ENCODE results near the gene HOXA9. TPM values are rescaled to one million over a fixed set of nuclear protein-coding genes. Genes with fewer than 3 reads are reported as not detected.
A peak's percentile ranks its signal among the peaks of the same experiment; 100 is the strongest.

HOXA9 gene
- total RNA-seq, 8 experiments from 2014 or later = 1.3 to 95.2 (median 2.5) TPM

GRCh38 chr7:27162561-27163287, 2.6 kb downstream of the HOXA9 start:
- Histone ChIP-seq H3K4me3 (no peak overlapping the region), H3K27ac (no peak overlapping the region), H3K4me1 (replicated peaks in 1 of 2) (peaks cover 10 to 12% of the 10 kb centered on the region in 2 donors)
- in situ Hi-C loops (cut with MboI; ENCODE audit: low pct_unique_long_range_greater_than_20kb in 2 of 9, low sequenced_read_pairs in 9 of 9, unreplicated experiment in 9 of 9) = loop anchor here in 5 of 9 experiments (25.0 kb wide), 3 partner anchors 775 to 1300 kb away; no protein-coding TSS in a partner anchor
- 0 to 90% (median 66%) methylated on average over 1 to 7 of the region's 7 CpGs for WGBS, 10 experiments
- ATAC-seq (replicated peaks in 6 of 8) = no peak

DNA sequence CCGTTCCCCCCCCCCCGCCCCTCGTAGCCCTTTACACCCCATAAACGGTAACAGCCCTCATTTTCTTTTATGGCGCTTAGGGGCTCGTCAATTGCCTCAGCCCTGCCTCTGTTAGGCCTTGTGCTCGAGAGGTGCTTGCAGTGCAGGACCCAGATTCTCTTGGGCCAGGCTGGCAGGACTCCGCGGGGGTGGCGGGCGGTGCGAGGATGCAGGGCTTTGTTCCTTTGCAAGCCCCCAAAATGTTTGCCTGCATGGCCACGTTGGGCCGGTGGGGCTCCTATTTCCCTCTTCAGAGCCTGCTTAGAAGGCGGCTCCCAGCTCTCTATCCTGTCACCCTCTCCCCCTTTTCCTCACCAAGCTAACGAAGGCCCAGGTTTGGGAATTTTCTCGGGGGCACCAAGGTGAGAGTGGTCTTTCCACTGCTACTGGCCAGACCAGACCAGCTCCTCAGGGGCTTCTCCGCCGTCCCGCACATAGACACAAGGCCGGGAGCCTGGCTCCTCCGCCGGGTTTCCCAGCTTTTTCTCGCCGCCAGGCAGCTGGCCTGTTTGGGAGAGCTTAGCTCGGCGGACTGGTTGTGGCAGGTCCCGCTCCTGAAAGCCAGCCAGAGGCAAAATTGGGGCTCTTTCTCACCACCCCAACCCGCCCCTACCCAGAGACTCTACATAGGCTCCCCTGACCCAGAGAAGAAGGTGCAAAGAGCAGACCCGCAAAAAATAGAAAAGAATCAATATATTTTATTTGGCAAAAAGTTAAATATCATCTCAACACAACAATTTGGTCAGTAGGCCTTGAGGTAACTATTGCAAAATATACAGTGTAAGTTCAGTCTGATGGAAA, 3.4 kb downstream of the HOXA9 start:
- Histone ChIP-seq H3K4me3 (no peak overlapping the region), H3K4me1 (replicated peaks in 1 of 2) (peaks cover 10 to 12% of the 10 kb centered on the region in 2 donors), H3K27ac (no peak overlapping the region)
- in situ Hi-C loops (cut with MboI; ENCODE audit: low pct_unique_long_range_greater_than_20kb in 2 of 9, low sequenced_read_pairs in 9 of 9, unreplicated experiment in 9 of 9) = loop anchor here in 5 of 9 experiments (25.0 kb wide), 3 partner anchors 775 to 1300 kb away; no protein-coding TSS in a partner anchor
- 0 to 95% (median 46%) methylated on average over 1 to 10 of the region's 30 CpGs; no CpG with 5 or more reads in 3 of the 10 experiments for WGBS, 10 experiments
- ATAC-seq (replicated peaks in 6 of 8) = peak in 1 of 8 experiments; percentile 0

- peak in 1 of 8 experiments; percentile 16 for ATAC-seq (replicated peaks in 6 of 8)
- in situ Hi-C loops (cut with MboI; ENCODE audit: low pct_unique_long_range_greater_than_20kb in 2 of 9, low sequenced_read_pairs in 9 of 9, unreplicated experiment in 9 of 9) = loop anchor here in 5 of 9 experiments (25.0 kb wide), 3 partner anchors 774 to 1299 kb away; no protein-coding TSS in a partner anchor
- Histone ChIP-seq H3K27ac (no peak overlapping the region), H3K4me1 (replicated peaks in 1 of 2) (peaks cover 8 to 10% of the 10 kb centered on the region in 2 donors), H3K4me3 (peak overlapping the region; percentile 34 to 55 (median 41))
- WGBS, 10 experiments = 0 to 3% (median 0%) methylated on average over 2 to 11 of the region's 27 CpGs; no CpG with 5 or more reads in 6 of the 10 experiments
Observed at GRCh38 chr7:27161214-27161720, 4.1 kb downstream of the HOXA9 start.

- peak; percentile 18 to 77 (median 64) for ATAC-seq (replicated peaks in 6 of 8)
- H3K4me1 ChIP-seq (replicated peaks in 1 of 2) = peaks cover 7% of the 10 kb centered on the region in 2 donors
- peak overlapping the region; percentile 34 to 55 (median 41) for H3K4me3 ChIP-seq
- in situ Hi-C loops (cut with MboI; ENCODE audit: low pct_unique_long_range_greater_than_20kb in 2 of 9, low sequenced_read_pairs in 9 of 9, unreplicated experiment in 9 of 9) = loop anchor here in 5 of 9 experiments (25.0 kb wide), 3 partner anchors 773 to 1298 kb away; no protein-coding TSS in a partner anchor
- whole genome bisulfite sequencing, 10 experiments = 0 to 9% (median 5%) methylated on average over 3 to 20 of the region's 54 CpGs; no CpG with 5 or more reads in 6 of the 10 experiments
- H3K27ac ChIP-seq = no peak overlapping the region
Observed at GRCh38 chr7:27160546-27161213, 4.7 kb downstream of the HOXA9 start.

DNA sequence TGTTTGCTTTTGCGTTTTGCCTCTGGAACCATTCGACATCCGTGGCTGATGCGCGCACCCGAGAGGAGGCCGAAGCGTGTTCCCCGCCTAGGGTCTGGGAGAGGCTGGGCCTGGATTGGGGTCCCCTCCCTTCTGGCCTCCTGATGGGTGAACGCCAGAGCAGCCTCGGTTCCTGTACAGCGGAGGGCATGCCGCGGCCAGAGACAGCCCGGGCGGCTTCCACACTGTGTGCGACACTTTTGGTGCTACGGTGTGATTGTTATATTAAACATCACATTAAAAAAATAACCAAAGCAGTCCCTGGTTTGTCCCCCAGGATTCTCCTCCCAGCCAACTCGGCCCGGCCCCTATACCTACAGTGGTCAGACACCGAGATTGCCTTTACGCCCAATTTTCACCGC, 5.2 kb downstream of the HOXA9 start:
- 41 to 100% (median 81%) methylated on average over 2 to 12 of the region's 23 CpGs; no CpG with 5 or more reads in 5 of the 10 experiments for WGBS, 10 experiments
- no peak for ATAC-seq (replicated peaks in 6 of 8)
- in situ Hi-C loops (cut with MboI; ENCODE audit: low pct_unique_long_range_greater_than_20kb in 2 of 9, low sequenced_read_pairs in 9 of 9, unreplicated experiment in 9 of 9) = loop anchor here in 5 of 9 experiments (25.0 kb wide), 3 partner anchors 773 to 1298 kb away; no protein-coding TSS in a partner anchor
- no peak overlapping the region for H3K27ac ChIP-seq
- H3K4me3 ChIP-seq = peak overlapping the region in 4 of 5 donors; percentile 34 to 55 (median 42)
- peaks cover 5 to 8% of the 10 kb centered on the region in 2 donors for H3K4me1 ChIP-seq (replicated peaks in 1 of 2)

DNA sequence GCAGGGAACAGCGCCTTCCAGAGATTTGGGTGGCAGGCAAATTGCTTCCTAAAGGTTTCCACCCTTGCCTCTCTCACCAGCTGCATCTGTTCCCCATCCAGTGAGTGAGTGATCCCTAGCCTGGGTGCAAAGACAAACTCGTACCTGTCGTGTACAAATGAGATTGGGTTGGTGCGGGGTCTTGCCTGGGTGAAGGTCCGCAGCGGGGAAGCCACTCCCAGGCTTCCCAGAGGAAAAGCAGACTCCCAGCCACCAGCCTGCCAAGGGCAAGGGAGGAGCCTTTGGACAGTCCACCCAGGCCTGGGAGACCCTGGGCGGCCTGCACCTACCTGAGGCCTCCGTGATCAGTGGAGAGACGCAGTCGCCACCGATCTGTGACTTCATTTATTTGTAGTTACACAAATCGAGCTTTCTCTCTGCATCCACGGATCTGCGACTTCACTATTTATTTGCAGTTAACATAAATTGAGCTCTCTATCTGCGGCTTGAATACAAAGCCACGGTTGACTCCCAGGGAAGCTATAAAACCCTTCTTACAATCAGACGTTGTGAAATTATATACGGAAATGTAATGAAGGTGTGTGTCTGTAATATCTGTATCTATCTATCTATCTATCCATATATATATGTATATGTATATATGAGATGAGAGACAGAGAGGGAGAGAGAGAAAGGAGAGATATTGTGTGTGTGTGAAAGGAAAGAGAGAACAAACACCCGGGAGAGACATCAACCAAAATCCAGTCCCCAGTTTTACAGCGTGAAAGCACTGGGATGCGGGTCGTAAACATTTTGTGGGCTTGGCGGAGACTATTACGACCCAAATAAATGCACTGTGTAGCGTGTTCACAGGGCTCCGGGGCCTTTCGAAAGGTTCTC, 5.8 kb downstream of the HOXA9 start:
- no peak for ATAC-seq (replicated peaks in 6 of 8)
- Histone ChIP-seq H3K4me3 (no peak overlapping the region), H3K27ac (no peak overlapping the region), H3K4me1 (replicated peaks in 1 of 2) (peaks cover 5 to 13% of the 10 kb centered on the region in 2 donors)
- in situ Hi-C loops (cut with MboI; ENCODE audit: low pct_unique_long_range_greater_than_20kb in 2 of 9, low sequenced_read_pairs in 9 of 9, unreplicated experiment in 9 of 9) = loop anchor here in 5 of 9 experiments (5.0 to 25.0 kb wide), 4 partner anchors 462 to 1297 kb away; no protein-coding TSS in a partner anchor
- 65 to 98% (median 90%) methylated on average over 1 to 22 of the region's 27 CpGs for WGBS, 10 experiments

DNA sequence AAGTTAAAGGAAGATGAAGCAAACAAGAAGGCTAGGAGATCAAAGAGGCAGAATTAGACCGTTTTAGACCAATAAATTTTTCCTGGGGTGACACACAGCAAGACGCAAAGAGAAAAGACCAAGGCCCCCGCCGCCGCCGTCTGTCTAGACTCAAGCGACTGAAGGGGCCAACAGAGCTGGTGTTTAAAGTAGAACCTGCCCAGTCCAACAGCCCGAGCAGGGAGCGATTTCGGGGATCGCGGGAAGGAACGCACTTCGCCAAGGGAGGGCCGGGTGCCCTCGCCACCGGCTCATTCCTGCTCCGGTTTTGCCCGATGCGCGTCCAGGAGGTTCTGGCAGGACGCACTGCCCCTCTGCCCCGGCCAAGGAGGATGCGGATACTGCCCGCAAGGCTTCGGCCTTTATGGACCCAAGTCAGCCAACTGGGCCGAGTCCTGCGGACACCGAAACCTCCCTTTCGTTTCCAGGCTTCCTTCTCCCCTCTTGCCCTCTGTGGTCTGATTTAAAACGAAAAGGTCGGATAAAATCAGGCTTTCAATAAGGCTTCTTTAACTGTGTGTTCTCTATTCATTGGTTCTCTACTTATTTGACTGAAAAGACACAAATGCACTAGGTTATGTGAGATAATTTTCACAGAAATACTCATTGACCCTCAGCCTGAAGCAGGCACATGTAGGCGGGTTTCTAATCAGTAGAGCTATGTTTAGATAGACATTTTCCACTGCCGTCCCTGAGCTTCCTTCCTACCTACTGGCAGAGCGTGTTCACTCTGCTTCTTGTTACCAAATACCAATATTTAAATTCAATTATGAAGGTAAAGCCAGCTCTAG, 6.7 kb downstream of the HOXA9 start:
- in situ Hi-C loops (cut with MboI; ENCODE audit: low pct_unique_long_range_greater_than_20kb in 2 of 9, low sequenced_read_pairs in 9 of 9, unreplicated experiment in 9 of 9) = loop anchor here in 5 of 9 experiments (5.0 to 25.0 kb wide), 4 partner anchors 461 to 1296 kb away; no protein-coding TSS in a partner anchor
- Histone ChIP-seq H3K4me3 (no peak overlapping the region), H3K27ac (no peak overlapping the region), H3K4me1 (replicated peaks in 1 of 2) (peaks cover 5 to 13% of the 10 kb centered on the region in 2 donors)
- 22 to 100% (median 95%) methylated on average over 2 to 26 of the region's 35 CpGs; no CpG with 5 or more reads in 2 of the 10 experiments for WGBS, 10 experiments
- ATAC-seq (replicated peaks in 6 of 8) = no peak

- Histone ChIP-seq H3K4me3 (no peak overlapping the region), H3K27ac (no peak overlapping the region), H3K4me1 (replicated peaks in 1 of 2) (peaks cover 5 to 13% of the 10 kb centered on the region in 2 donors)
- 20 to 100% (median 98%) methylated on average over 1 to 7 of the region's 30 CpGs; no CpG with 5 or more reads in 4 of the 10 experiments for WGBS, 10 experiments
- ATAC-seq (replicated peaks in 6 of 8) = no peak
- in situ Hi-C loops (cut with MboI; ENCODE audit: low pct_unique_long_range_greater_than_20kb in 2 of 9, low sequenced_read_pairs in 9 of 9, unreplicated experiment in 9 of 9) = loop anchor here in 5 of 9 experiments (5.0 to 25.0 kb wide), 4 partner anchors 461 to 1296 kb away; no protein-coding TSS in a partner anchor
Observed at GRCh38 chr7:27157702-27158431, 7.5 kb downstream of the HOXA9 start.

- WGBS, 10 experiments = 33 to 100% (median 47%) methylated on average over 2 to 10 of the region's 30 CpGs; no CpG with 5 or more reads in 3 of the 10 experiments
- peaks cover 5 to 13% of the 10 kb centered on the region in 2 donors for H3K4me1 ChIP-seq (replicated peaks in 1 of 2)
- ATAC-seq (replicated peaks in 6 of 8) = peak in 5 of 8 experiments; percentile 12 to 31 (median 26)
- H3K27ac ChIP-seq = no peak overlapping the region
- H3K4me3 ChIP-seq = peak overlapping the region; percentile 43 to 64 (median 50)
- in situ Hi-C loops (cut with MboI; ENCODE audit: low pct_unique_long_range_greater_than_20kb in 2 of 9, low sequenced_read_pairs in 9 of 9, unreplicated experiment in 9 of 9) = loop anchor here in 5 of 9 experiments (5.0 to 25.0 kb wide), 4 partner anchors 460 to 1295 kb away; no protein-coding TSS in a partner anchor
Observed at GRCh38 chr7:27156916-27157701, 8.2 kb downstream of the HOXA9 start.

All from motor neuron (in vitro differentiated cells).